Stimulated activated memory B cell treated with anti-CD40 and anti-IgM and Interleukin-4, amounts not matched to agents 10 μg/mL and 1 μg/mL and 100 μg/mL, for 72 hours (primary cell): ENCODE measurements around the gene LAMP5.

Experiments
- ATAC-seq: fragments of 150-1000 bp; cut with Tn5 transposase; 2 replicates; pipeline ENCODE4 v1.10.0; 2021
- H3K27ac Mint-ChIP-seq: one replicate; pipeline ENCODE4 v1.8.0; 2022; ENCODE audit warnings: mild to moderate bottlenecking, mixed read lengths
- H3K27me3 Mint-ChIP-seq: one replicate; pipeline ENCODE4 v1.8.0; 2022; ENCODE audit warnings: mixed read lengths
- H3K36me3 Mint-ChIP-seq: one replicate; pipeline ENCODE4 v1.8.0; 2022; ENCODE audit warnings: mixed read lengths
- H3K4me1 Mint-ChIP-seq: one replicate; pipeline ENCODE4 v1.8.0; 2022; ENCODE audit warnings: mixed read lengths
- H3K4me3 Mint-ChIP-seq: one replicate; pipeline ENCODE4 v1.8.0; 2022; ENCODE audit warnings: mild to moderate bottlenecking, moderate library complexity, mixed read lengths
- H3K9me3 Mint-ChIP-seq: one replicate; pipeline ENCODE4 v1.8.0; 2022; ENCODE audit warnings: mixed read lengths

LAMP5 gene

GRCh38 chr20:9550283-9550682 lies 35.9 kb downstream of the LAMP5 start:
- Mint-ChIP-seq H3K27ac (no peak overlapping the region), H3K27me3 (no peaks in the 10 kb centered on the region), H3K4me1 (no peaks in the 10 kb centered on the region), H3K4me3 (no peak overlapping the region), H3K9me3 (peaks cover 5% of the 10 kb centered on the region), H3K36me3 (no peaks in the 10 kb centered on the region)
- no peak for ATAC-seq

- Mint-ChIP-seq H3K4me3 (no peak overlapping the region), H3K27ac (no peak overlapping the region), H3K9me3 (peaks cover 3% of the 10 kb centered on the region), H3K36me3 (no peaks in the 10 kb centered on the region), H3K27me3 (no peaks in the 10 kb centered on the region), H3K4me1 (no peaks in the 10 kb centered on the region)
- no peak for ATAC-seq
Measured at GRCh38 chr20:9550871-9551270, 36.5 kb downstream of the LAMP5 start.

- no peaks in the 10 kb centered on the region for H3K4me1 Mint-ChIP-seq
- no peak overlapping the region for H3K27ac Mint-ChIP-seq
- H3K27me3 Mint-ChIP-seq, result no peaks in the 10 kb centered on the region
- no peak overlapping the region for H3K4me3 Mint-ChIP-seq
- no peaks in the 10 kb centered on the region for H3K36me3 Mint-ChIP-seq
- no peak for ATAC-seq
- no peaks in the 10 kb centered on the region for H3K9me3 Mint-ChIP-seq
Measured at GRCh38 chr20:9551808-9552550, 37.6 kb downstream of the LAMP5 start.

- Mint-ChIP-seq H3K4me1 (no peaks in the 10 kb centered on the region), H3K9me3 (no peaks in the 10 kb centered on the region), H3K36me3 (no peaks in the 10 kb centered on the region), H3K27me3 (no peaks in the 10 kb centered on the region), H3K27ac (no peak overlapping the region), H3K4me3 (no peak overlapping the region)
- no peak for ATAC-seq
Measured at GRCh38 chr20:9555781-9556180, 41.4 kb downstream of the LAMP5 start.

GRCh38 chr20:9557411-9557810 lies 43.0 kb downstream of the LAMP5 start:
- no peaks in the 10 kb centered on the region for H3K9me3 Mint-ChIP-seq
- no peak for ATAC-seq
- H3K4me3 Mint-ChIP-seq, result no peak overlapping the region
- no peaks in the 10 kb centered on the region for H3K4me1 Mint-ChIP-seq
- H3K27me3 Mint-ChIP-seq, result no peaks in the 10 kb centered on the region
- H3K36me3 Mint-ChIP-seq, result no peaks in the 10 kb centered on the region
- no peak overlapping the region for H3K27ac Mint-ChIP-seq

GRCh38 chr20:9565910-9566550 lies 51.6 kb downstream of the LAMP5 start:
- H3K4me1 Mint-ChIP-seq, result no peaks in the 10 kb centered on the region
- no peaks in the 10 kb centered on the region for H3K9me3 Mint-ChIP-seq
- no peak overlapping the region for H3K4me3 Mint-ChIP-seq
- ATAC-seq, result no peak
- no peak overlapping the region for H3K27ac Mint-ChIP-seq
- no peaks in the 10 kb centered on the region for H3K27me3 Mint-ChIP-seq
- no peaks in the 10 kb centered on the region for H3K36me3 Mint-ChIP-seq

- H3K9me3 Mint-ChIP-seq, result no peaks in the 10 kb centered on the region
- H3K36me3 Mint-ChIP-seq, result no peaks in the 10 kb centered on the region
- no peak overlapping the region for H3K27ac Mint-ChIP-seq
- H3K4me1 Mint-ChIP-seq, result no peaks in the 10 kb centered on the region
- no peaks in the 10 kb centered on the region for H3K27me3 Mint-ChIP-seq
- no peak overlapping the region for H3K4me3 Mint-ChIP-seq
- no peak for ATAC-seq
Measured at GRCh38 chr20:9566977-9567376, 52.6 kb downstream of the LAMP5 start.

GRCh38 chr20:9570612-9571011 lies 56.2 kb downstream of the LAMP5 start:
- H3K27ac Mint-ChIP-seq, result no peak overlapping the region
- no peaks in the 10 kb centered on the region for H3K36me3 Mint-ChIP-seq
- no peaks in the 10 kb centered on the region for H3K27me3 Mint-ChIP-seq
- ATAC-seq, result no peak
- peaks cover 2% of the 10 kb centered on the region for H3K9me3 Mint-ChIP-seq
- no peaks in the 10 kb centered on the region for H3K4me1 Mint-ChIP-seq
- H3K4me3 Mint-ChIP-seq, result no peak overlapping the region

- no peak overlapping the region for H3K27ac Mint-ChIP-seq
- no peak for ATAC-seq
- H3K9me3 Mint-ChIP-seq, result peaks cover 2% of the 10 kb centered on the region
- no peaks in the 10 kb centered on the region for H3K27me3 Mint-ChIP-seq
- no peaks in the 10 kb centered on the region for H3K4me1 Mint-ChIP-seq
- H3K4me3 Mint-ChIP-seq, result no peak overlapping the region
- H3K36me3 Mint-ChIP-seq, result no peaks in the 10 kb centered on the region
Measured at GRCh38 chr20:9571783-9572182, 57.4 kb downstream of the LAMP5 start.

GRCh38 chr20:9572670-9573069 lies 58.3 kb downstream of the LAMP5 start:
- no peaks in the 10 kb centered on the region for H3K36me3 Mint-ChIP-seq
- ATAC-seq, result no peak
- H3K4me1 Mint-ChIP-seq, result no peaks in the 10 kb centered on the region
- no peak overlapping the region for H3K4me3 Mint-ChIP-seq
- no peak overlapping the region for H3K27ac Mint-ChIP-seq
- H3K27me3 Mint-ChIP-seq, result no peaks in the 10 kb centered on the region
- peaks cover 2% of the 10 kb centered on the region for H3K9me3 Mint-ChIP-seq

GRCh38 chr20:9573335-9574151 lies 59.2 kb downstream of the LAMP5 start:
- Mint-ChIP-seq H3K4me3 (no peak overlapping the region), H3K9me3 (peaks cover 2% of the 10 kb centered on the region), H3K27me3 (no peaks in the 10 kb centered on the region), H3K27ac (no peak overlapping the region), H3K36me3 (no peaks in the 10 kb centered on the region), H3K4me1 (no peaks in the 10 kb centered on the region)
- ATAC-seq, result no peak

- Mint-ChIP-seq H3K4me3 (no peak overlapping the region), H3K36me3 (no peaks in the 10 kb centered on the region), H3K9me3 (peaks cover 2% of the 10 kb centered on the region), H3K27ac (no peak overlapping the region), H3K4me1 (no peaks in the 10 kb centered on the region), H3K27me3 (no peaks in the 10 kb centered on the region)
- ATAC-seq, result no peak
Measured at GRCh38 chr20:9574181-9574580, 59.8 kb downstream of the LAMP5 start.

- Mint-ChIP-seq H3K4me3 (no peak overlapping the region), H3K27ac (no peak overlapping the region), H3K27me3 (no peaks in the 10 kb centered on the region), H3K36me3 (no peaks in the 10 kb centered on the region), H3K9me3 (peaks cover 2% of the 10 kb centered on the region), H3K4me1 (no peaks in the 10 kb centered on the region)
- ATAC-seq, result no peak
Measured at GRCh38 chr20:9574776-9575175, 60.4 kb downstream of the LAMP5 start.

- H3K4me1 Mint-ChIP-seq, result no peaks in the 10 kb centered on the region
- peaks cover 2% of the 10 kb centered on the region for H3K9me3 Mint-ChIP-seq
- no peak overlapping the region for H3K27ac Mint-ChIP-seq
- ATAC-seq, result no peak
- no peaks in the 10 kb centered on the region for H3K27me3 Mint-ChIP-seq
- no peaks in the 10 kb centered on the region for H3K36me3 Mint-ChIP-seq
- no peak overlapping the region for H3K4me3 Mint-ChIP-seq
Measured at GRCh38 chr20:9575836-9576235, 61.4 kb downstream of the LAMP5 start.

GRCh38 chr20:9576695-9577094 lies 62.3 kb downstream of the LAMP5 start:
- no peaks in the 10 kb centered on the region for H3K36me3 Mint-ChIP-seq
- peaks cover 2% of the 10 kb centered on the region for H3K9me3 Mint-ChIP-seq
- no peaks in the 10 kb centered on the region for H3K4me1 Mint-ChIP-seq
- H3K4me3 Mint-ChIP-seq, result no peak overlapping the region
- ATAC-seq, result no peak
- no peaks in the 10 kb centered on the region for H3K27me3 Mint-ChIP-seq
- no peak overlapping the region for H3K27ac Mint-ChIP-seq

- no peaks in the 10 kb centered on the region for H3K27me3 Mint-ChIP-seq
- no peak for ATAC-seq
- H3K27ac Mint-ChIP-seq, result no peak overlapping the region
- H3K4me3 Mint-ChIP-seq, result no peak overlapping the region
- peaks cover 2% of the 10 kb centered on the region for H3K9me3 Mint-ChIP-seq
- H3K4me1 Mint-ChIP-seq, result no peaks in the 10 kb centered on the region
- H3K36me3 Mint-ChIP-seq, result no peaks in the 10 kb centered on the region
Measured at GRCh38 chr20:9577397-9577796, 63.0 kb downstream of the LAMP5 start.
